Stimulated activated CD8-positive, alpha-beta memory T cell treated with anti-CD3 and anti-CD28 coated beads, Interleukin-4, amount 100 ng/mL, for 1 hour (primary cell): ENCODE data around the gene AKAP13.

Source experiments
- DNase-seq, 2 donors: peaks; one replicate each; pipeline ENCODE4 v3.0.0-alpha.2; 2020; ENCODE audit warnings: low read depth in 2 of 2, low spot score in 1 of 2

The AKAP13 gene

DNA sequence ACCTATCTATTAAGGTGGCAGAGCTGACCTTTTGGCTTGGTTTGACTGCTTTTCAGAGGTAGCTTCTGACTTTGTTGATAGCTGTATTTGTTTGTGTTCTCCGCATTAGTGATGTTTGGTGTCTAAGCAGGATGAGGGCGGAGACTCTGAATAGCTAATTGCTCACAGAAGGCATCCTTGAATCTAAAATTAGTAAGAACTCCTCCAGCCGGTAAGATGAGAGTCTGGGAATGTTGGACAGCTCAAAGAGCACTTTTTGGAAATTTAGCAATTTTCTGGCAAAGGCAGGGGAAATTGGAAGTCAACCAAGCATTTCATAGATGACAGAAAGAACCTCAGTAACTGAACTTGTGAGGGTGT, 240.3 kb downstream of the AKAP13 start:
- no peak for DNase-seq

GRCh38 chr15:85621094-85621493, 240.7 kb downstream of the AKAP13 start:
- DNase-seq = no peak

DNA sequence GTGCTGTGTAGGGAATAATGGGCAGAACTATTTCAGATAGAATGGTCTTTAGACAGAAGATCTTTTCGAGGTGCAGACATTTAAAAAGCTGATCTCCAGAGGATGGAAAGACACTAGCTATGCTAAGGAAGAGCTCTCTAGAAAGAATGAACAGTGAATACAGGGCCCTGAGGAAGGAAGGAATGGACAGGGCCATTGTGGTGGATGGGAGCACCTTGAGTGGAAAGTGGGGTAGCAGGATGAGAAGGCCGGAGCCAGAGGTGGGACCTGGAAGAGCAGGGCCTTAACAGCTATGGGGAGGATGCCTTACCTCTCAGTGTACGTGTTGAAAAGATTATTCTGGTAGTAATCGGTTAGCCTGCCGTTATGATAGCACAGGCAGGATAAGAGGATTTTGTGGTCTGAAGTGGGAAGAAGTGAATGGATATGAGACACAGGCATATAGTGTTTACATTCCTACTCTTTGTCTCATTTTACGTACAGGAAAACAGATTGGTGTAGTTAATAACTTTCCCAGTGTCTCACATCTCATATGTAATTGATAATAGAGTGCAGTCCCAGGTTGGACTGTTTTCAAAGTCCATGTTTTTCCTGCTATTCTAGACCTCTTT, 241.9 kb downstream of the AKAP13 start:
- no peak for DNase-seq

DNA sequence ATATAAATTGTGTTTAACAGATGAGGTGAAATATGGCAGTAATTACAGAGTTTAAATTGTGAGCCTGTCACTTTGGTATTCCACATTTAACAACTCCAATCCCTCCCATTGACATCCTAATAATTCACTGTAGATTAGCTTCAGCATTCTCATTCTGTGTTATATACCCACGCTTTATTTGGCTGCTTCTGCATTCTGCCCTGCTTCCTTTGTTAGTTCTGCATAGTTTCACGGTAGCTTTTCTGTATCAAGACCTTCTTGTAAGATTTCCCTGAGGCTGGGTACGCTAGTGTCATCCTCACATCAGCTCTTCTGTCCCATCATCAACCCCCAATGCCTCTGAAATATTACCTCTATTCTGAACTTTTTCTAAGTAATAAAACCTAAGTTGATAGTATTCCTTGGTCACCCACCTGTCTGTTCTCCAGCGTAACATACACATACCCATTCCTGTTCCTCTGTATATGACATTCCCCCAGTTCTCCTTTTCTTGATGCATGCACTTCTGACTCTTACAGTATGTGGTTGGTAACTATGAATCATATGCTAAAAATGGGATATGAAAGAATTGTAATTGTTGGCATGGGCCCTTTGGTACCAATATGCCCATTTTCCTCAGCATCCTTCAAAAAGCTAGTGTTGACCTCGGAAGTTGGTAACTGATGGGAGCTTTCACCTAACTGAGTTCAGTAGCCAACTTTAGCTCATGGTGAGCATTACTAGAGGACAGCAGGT, 243.1 kb downstream of the AKAP13 start:
- no peak for DNase-seq

DNA sequence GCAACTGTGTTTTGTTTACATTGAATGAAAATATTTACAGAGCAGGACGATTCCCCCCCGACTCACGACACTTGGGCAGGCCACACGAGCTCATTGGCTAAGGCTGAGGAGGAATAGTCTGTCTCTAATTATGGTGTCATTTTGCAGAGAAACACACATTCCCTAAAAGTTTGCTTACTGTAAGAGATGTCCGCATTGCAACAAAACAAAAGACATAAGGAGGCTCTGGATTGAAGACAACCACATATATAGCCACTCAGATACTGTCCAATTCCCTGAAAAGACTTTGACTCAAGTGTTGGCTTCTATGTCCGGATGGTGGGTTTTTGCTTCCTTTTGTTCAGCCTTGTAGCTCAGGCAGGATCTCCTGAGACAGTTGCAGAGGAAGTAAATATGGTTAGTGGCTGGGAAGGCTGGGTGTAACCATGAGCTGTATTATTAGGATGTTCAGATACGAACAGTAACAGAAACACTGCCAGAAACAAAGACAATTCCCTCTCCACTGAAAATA, 243.9 kb downstream of the AKAP13 start:
- DNase-seq = no peak

- DNase-seq = no peak
These were observed 244.9 kb downstream of the AKAP13 start for GRCh38 chr15:85625166-85625830.

- no peak for DNase-seq
These were observed 245.5 kb downstream of the AKAP13 start for GRCh38 chr15:85625856-85626255.

- DNase-seq = no peak
These were observed 247.0 kb downstream of the AKAP13 start for GRCh38 chr15:85627213-85627935.

- no peak for DNase-seq
These were observed 249.9 kb downstream of the AKAP13 start for GRCh38 chr15:85630311-85630710.

DNA sequence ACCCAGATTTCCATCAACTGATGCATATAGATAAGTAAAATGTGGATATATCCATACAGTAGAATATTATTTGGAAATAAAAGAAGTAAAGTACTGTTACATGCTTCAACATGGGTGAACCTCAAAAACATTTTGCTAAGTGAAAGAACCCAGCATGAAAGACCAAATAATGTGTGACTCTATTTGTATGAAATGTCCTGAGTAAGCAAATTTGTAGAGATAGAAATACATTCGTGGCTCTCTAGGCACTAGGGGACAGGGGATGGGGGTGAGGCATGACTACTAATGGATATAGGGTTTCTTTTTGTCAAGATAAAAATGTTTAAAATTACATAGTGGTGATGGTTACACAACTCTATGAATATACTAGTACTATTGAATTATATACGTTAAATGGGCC, 250.6 kb downstream of the AKAP13 start:
- DNase-seq = no peak

- DNase-seq = no peak
These were observed 251.6 kb downstream of the AKAP13 start for GRCh38 chr15:85632014-85632413.

GRCh38 chr15:85633859-85634258, 253.5 kb downstream of the AKAP13 start:
- DNase-seq = no peak

DNA sequence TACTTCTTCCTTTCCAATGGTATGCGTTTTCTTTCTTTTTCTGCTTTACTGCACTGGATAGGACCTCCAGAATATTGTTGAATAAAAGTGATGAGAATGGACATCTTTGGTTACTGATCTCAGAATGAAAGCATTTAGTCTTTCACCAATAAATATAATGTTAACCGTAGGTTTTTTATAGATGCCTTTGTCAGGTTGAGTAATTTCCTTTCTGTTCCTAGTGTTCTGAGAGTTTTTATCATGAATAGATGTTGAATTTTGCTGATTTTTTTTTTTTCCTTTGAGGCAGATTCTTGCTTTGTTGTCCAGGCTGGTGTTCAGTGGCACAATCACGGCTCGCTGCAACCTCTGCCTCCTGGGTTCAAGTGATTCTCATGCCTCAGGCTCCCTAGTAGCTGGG, 255.9 kb downstream of the AKAP13 start:
- DNase-seq = no peak

- no peak for DNase-seq
These were observed 259.5 kb downstream of the AKAP13 start for GRCh38 chr15:85639752-85640381.

DNA sequence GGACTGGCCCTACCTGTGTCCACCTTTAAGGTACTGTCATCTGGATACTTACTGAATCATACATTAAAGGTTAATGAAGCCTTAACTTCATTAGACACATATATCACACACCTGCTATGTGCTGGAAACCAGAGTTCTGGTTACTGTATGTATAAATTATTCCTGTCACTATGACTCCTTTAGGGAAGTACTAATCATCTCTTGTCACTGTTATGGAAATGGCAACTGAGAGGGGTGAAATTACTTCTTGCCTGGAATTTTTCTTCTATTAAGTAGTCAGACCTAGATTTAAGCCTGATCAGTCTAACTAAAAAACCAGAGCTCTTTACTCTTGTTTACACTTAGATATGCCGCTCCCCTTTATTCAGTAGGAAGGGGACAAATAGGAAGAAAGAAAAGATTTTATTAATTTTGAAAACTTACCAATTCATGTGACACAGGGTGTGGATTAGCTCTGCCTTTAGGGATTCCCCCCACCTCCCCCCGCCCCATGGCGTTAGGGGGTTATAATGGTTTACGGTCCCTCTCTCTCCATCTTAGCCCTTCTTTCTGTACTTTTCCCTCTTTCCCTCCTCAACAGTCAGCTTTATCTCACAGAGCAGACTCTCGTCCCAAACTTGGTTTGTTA, 261.8 kb downstream of the AKAP13 start:
- no peak for DNase-seq

DNA sequence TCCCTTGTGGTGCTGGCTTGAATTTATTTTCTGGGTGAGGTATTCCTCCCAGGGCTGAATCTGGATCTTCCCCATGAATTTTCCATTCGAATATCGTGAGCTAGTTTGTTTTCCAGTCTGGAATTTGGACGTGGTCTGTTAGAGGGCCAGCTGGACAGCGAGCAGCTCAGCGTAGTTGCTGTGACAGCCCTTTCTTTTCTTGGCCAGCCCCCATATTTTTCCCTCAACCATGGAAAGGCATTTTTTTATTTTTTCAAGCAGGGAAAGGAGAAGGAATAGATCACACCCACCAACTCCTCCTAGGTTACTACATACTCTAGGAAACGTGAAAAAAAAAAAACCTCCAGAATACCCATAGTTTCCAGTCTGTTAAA, 262.3 kb downstream of the AKAP13 start:
- no peak for DNase-seq

GRCh38 chr15:85646538-85647091, 266.2 kb downstream of the AKAP13 start:
- no peak for DNase-seq

DNA sequence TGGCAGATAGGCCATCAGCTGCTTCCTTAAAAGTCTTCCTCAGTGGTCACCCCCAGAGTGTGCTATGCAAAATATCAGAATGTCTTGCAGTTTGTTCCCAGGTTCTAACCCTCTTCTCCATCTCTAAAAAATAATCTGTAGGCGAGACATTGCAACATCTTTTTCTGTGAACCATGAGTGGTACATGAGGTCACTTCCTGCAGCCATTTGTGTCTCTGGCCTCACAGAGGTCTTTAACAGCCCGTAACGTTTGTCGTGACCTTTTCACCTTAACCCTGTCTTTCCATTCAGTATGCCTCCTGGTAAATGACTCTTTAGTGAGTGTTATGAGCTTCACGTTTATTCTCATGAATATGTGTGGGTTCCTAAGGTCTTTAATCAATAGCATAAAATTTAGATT, 269.0 kb downstream of the AKAP13 start:
- DNase-seq = no peak

GRCh38 chr15:85651548-85651947, 271.1 kb downstream of the AKAP13 start:
- no peak for DNase-seq

- no peak for DNase-seq
These were observed 272.1 kb downstream of the AKAP13 start for GRCh38 chr15:85652457-85652856.

DNA sequence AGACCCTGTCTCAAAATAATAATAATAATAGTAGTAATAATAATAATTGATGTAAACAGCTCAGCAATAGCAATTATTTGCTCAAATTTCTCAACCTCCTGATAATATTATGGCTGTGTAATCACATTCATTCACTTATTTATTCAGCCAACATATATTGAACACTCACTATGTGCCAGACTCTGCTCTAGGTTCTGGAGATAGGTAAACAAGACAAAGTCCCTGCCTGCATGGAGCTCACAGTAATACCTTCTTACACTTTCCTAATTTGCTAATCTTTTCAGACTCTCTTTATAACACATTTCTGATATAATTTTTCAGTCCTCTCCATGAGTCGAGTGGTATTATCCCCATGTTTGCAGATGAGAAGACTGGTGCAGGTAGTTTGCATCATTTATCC, 276.7 kb downstream of the AKAP13 start:
- DNase-seq = no peak
